NCI-H1436 treated with DMSO at 0.1 percent for 48 hours (cell line): Measurements from ENCODE around the gene LAPTM5.

Experiments used
- DNase-seq: peaks from one replicate; lab custom pipeline; 2025; lab: John Stamatoyannopoulos, UW

The LAPTM5 gene

GRCh38 chr1:30755746-30756145 is 1.8 kb downstream of the LAPTM5 start:
- DNase-seq: no peak

DNA sequence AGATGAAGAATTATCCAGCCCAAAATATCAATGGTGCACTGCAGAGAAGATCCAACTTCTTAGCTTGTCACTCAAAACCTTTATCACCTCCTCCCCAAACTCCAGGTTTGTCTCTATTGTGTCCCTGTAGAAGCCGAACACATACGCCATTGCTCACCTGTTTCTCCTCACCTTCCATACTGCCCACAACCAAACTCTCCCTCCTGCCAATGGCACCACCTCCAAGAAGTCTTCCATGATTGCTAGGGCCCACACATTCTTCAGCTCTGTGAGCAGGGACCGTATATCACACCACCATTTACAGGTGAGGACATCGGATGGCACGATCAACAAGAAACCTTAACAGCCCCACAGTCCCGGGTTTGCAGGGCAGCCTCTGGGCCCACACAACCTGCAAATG is 2.2 kb downstream of the LAPTM5 start:
- no peak for DNase-seq

DNA sequence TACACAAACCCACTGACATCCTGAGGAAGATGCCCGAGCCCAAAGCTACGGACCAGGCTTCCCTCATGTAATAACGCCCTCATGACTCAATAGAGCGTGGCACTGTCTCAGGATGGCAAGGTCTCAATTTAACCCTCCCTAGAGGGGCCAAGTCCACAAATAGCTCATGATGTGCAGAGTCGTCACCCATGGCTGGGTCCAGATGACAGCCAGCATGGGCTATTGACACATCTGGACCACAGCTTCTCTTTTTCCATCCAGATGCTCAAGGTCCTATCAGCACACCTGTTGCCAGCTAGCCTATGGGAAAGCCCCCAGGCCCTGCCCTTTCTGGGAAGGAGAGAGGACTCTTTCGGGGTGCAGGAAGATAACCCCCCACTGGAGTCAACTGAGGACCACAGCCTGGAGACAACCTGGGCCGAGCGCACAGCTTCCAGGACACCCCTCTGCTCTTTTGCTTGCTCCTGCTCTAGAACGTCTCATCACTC is 2.8 kb downstream of the LAPTM5 start:
- no peak for DNase-seq

DNA sequence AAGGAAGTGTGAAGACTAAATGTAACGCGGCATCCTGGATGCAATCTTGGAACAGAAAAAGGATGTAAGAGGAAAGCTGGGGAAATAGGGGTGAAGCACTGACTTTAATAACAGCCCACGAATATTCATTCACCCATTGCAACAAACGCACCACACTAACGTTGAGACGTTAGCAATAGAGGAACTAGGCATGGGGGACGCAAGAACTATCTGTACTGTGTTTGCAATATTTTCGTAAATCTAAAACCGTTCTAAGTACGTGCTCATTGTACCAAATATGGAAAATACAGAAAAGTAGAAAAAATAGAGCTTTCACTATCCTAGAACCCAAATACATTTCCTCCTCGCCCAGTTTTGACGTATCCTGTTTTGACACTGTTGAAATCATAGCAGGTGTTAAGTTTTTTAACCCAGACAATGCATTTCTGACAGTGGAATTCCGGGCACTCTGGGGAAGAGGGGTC is 3.9 kb downstream of the LAPTM5 start:
- DNase-seq: no peak

- no peak for DNase-seq
Measured at GRCh38 chr1:30753118-30753517, 4.5 kb downstream of the LAPTM5 start.

DNA sequence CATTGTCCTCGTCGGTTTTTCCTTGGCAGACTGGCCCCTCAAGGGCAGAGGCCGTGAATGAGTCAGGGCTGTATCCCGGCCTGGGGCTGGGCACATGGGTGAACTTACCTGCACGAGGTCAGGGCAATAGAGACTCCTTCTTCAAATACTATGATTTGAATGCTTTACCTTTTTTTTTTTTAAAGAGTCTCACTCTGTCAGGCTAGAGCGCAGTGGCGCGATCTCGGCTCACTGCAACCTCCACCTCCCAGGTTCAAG is 5.0 kb downstream of the LAPTM5 start:
- no peak for DNase-seq

GRCh38 chr1:30751830-30752650 is 5.5 kb downstream of the LAPTM5 start:
- DNase-seq: no peak

DNA sequence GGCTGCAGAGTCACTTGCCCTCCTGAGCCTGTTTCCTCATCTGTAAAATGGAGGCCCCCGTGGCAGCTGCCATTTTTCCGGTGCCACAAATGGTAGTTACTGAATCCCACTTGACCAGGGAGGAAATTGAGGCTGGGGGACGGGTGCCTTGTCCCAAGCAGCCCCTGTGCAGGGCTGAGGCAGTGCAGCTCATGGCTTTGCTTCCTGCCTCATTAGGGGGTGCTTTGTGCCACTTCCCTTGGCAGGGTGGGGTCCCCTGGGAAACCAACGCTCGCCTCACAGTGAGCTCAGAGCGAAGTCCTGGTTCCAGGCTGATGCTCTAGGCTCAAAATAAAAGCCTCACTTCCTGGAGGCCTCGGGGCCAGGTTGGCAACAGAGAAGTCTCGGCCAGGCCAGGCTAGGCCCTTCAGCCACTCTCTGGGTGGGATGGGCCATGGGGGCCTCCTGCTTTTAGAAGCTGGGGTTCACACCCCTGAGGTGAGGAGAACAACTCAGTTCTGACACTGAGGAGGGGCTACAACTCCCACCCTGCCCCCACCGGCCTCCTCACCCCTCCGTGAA is 6.8 kb downstream of the LAPTM5 start:
- peak; percentile 44 for DNase-seq

- no peak for DNase-seq
Measured at GRCh38 chr1:30749691-30750583, 7.6 kb downstream of the LAPTM5 start.

DNA sequence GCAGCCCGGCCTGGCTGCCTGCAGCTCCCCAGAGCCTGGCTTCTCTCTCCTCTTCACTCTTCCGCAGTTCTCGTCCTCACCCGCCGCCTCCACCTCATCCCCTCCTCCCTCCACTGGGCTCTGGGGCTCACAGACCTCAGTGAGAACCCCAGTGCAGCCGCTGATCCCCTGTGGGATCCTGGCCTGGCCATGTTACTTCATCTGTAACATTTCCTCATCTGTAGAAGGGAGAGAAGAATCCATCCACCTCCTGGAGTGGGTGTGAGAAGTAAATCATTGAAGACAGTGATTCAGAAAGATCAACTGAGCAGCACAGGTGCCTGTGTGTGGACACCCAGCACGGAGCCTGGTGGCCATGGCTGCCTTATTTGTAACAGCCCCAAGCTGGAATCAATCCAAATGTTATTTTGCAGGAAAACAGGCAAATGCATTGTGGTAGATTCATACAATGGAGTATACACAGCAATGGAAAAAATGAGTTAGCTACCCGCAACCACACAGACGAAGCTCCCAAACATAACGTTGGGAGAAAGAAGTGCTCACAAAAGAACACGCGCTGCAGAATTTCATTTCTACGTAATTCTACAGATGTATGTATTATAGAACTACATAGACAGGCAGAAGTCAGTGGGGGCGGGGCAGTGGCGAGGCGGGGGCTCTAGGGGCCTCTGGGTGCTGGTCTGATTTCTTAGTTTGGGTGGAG is 8.7 kb downstream of the LAPTM5 start:
- DNase-seq: no peak

GRCh38 chr1:30748098-30748698 is 9.4 kb downstream of the LAPTM5 start:
- peak; percentile 61 for DNase-seq

- no peak for DNase-seq
Measured at GRCh38 chr1:30747033-30748008, 10.3 kb downstream of the LAPTM5 start.

DNA sequence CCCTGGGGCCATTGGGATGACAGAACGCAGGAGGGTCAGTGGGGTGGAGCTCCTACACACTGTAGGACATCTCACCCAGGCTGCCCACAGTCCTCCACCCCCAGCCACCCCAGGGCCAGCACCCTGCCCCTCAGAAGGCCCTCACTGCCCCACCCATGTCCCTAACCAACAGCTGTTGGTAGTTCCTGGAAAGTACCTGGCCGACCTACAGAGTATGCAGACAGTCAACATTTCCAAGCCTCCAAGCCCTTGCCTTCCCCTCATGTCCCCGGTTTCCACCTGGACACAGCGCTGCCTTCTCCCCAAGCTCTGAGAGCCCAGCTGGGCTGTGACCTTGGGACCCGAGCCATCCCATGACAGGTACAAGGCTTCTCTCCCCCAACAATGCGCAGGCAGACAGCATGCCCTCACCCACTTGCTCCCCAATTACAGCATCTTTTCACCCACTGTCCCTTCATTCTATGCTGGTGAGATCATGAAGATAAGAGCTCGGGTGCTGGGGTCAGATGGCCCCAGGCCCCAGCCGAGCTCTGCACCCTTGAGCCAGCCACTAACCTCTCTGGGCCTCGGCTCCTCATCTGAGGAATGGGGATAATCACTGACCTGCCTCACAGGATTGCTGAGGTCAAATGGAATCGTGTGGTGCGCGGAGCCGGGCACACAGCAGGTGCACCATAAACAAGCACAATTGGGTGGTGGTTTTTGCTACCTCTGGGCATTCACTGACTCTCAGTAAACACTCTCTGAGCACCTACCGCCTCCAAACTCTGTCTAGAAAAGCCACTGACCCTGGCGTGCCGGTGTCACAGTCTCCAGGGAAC is 11.2 kb downstream of the LAPTM5 start:
- DNase-seq: no peak

- no peak for DNase-seq
Measured at GRCh38 chr1:30745834-30746208, 11.8 kb downstream of the LAPTM5 start.

- DNase-seq: no peak
Measured at GRCh38 chr1:30745156-30745833, 12.3 kb downstream of the LAPTM5 start.

DNA sequence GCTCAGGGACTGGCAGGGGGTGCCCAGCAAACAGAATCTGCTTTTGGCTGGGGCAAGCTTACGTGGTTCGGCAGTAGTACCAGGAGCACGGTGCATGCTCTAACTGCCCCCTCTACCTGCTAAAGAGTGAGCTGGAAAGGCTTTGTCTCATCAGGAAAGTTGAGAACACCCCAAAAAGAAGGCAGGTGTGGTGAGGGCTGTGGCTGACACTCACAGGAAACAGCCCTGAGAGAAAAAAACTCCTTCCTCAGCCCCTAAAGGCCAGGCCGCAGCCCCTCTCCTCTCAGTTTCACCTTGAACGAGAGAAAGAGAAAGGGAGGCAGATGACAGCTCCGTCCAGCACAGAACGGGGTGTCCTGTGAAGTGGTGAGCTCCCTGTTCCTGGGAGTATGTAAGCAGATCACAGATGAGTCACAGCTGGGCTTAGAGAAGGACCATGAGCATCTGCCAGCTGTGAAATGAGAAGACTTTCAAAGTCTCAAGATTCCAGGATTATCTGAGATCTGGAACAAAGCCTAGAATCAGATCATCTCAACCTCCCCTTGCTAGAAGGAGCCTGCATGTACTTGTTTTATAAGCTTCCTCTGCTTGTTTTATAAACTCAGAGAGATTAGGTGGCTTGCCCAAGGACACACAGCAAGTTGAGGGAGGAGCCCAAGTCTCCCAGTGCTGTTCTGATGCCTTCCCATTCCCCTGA is 13.4 kb downstream of the LAPTM5 start:
- DNase-seq: no peak

DNA sequence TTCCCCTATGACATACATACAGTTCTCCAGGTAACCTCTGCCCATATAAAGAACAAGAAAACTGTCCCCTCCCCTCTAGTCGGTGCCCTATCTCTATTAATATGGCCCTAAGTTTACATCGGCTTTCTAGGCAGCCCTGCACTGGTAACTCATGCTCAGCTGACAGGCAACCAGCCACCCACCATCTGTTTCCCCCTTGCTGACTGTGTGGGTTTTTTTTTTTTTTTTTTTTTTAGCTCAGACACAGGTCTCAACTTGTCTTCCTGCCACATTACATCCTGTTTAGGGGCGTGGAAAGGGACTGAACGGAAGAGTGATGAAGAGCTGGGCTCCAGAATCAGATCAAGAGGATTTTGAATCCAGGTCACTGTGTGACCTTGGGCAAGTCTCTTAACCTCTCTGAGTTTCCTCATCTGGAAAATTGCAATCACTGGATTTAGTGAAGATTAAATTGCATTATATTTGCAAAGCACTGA is 14.0 kb downstream of the LAPTM5 start:
- DNase-seq: no peak

DNA sequence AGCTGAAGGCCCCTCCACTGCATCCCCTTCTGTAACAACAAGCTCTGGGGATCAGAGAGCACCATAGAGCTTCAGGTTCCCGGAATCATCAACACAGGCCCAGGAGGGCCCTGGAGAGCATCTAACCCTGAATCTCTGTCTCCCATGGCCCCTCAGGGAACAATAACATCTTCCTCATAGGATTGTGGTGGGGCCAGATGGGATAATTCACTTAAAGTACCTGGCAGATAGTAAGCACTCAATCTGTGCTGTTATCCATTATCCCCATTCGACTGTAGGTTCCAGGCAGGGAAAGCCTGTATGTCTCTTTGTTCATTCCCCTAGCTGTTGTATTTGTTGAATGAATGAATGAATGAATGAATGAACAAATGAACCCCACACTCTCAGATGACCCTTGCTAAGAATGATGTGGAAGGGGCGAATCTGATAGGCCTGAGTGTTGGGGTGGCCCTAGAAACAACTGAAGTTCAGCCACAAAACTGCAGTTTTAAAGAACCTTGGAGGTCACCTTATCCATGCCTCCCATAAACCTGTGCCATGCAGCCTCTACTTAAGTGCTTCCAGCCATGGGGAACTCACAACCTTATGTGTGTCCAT is 14.5 kb downstream of the LAPTM5 start:
- no peak for DNase-seq
